K562 (cell line): ENCODE results near the gene MRPS30. TPM values are rescaled to one million over a fixed set of nuclear protein-coding genes. Genes with fewer than 3 reads are reported as not detected.

Experiments used
- ATAC-seq: fragments of 200-7000 bp; cut with Tn5 transposase; 3 replicates; pipeline ENCODE4 v1.9.1; 2020; ENCODE audit warnings: moderate library complexity
- BruUV-seq: library from RNA; stranded (reverse); fragments of 400-500 nt; replicated peaks from 2 replicates; lab custom pipeline; 2021; lab: Mats Ljungman, UMichigan
- CTCF ChIA-PET: fragments of 300-600 bp; formaldehyde crosslinking; extraction: SDS; loops from one replicate; lab custom pipeline; 2021; ENCODE audit warnings: low intra/inter-chr PET ratio; lab: Yijun Ruan, JAX
- POLR2A ChIA-PET: fragments of 300-600, 350-650 bp; sonication (Branson Sonifier 250); formaldehyde crosslinking; extraction: SDS; loops from one replicate; lab custom pipeline; 2021; ENCODE audit warnings: antibody characterized with exemption, inconsistent platforms; lab: Yijun Ruan, JAX
- DNase-seq, 4 experiments: peaks; one replicate each; pipeline versions ENCODE4 v3.0.0 to v3.0.0-alpha.2; 2011 to 2018; ENCODE audit warnings: low spot score in 3 of 4, mixed read lengths in 3 of 4; ENCODE audit errors: extremely low read depth in 1 of 4
- FAIRE-seq: peaks from 2 replicates; lab custom pipeline; 2011; peaks lifted over from hg19 to GRCh38; lab: Jason Lieb, UNC
- H2AFZ ChIP-seq: 2 replicates; pipeline ENCODE4 v1.6.0; 2011; ENCODE audit warnings: low read depth, low read length, control low read depth, inconsistent platforms
- H3K27ac ChIP-seq: fragments of 200-600 bp; 3 replicates; pipeline ENCODE4 v1.8.0; 2011; ENCODE audit warnings: low read depth, mild to moderate bottlenecking, control low read depth, inconsistent platforms, low read length, moderate library complexity, mixed read lengths; ENCODE audit errors: extremely low read depth
- H3K27me3 ChIP-seq, 2 experiments: fragments of 300-600 bp in 1 of 2; 2 replicates in 1 of 2; 3 replicates in 1 of 2; pipeline versions ENCODE4 v1.6.0 to v1.8.0; 2011; ENCODE audit warnings: inconsistent platforms in 2 of 2, low read length in 2 of 2, mild to moderate bottlenecking in 1 of 2, mixed read lengths in 1 of 2, moderate library complexity in 1 of 2; ENCODE audit not compliant: control insufficient read depth in 2 of 2, insufficient read depth in 2 of 2
- H3K36me3 ChIP-seq: fragments of 300-600 bp; 3 replicates; pipeline ENCODE4 v1.8.0; 2011; ENCODE audit warnings: mild to moderate bottlenecking, low read length, inconsistent platforms; ENCODE audit not compliant: control insufficient read depth, insufficient read depth
- H3K4me1 ChIP-seq, 2 experiments: fragments of 200-600 bp in 1 of 2; replicated peaks in 1 of 2; 2 replicates in 1 of 2; 3 replicates in 1 of 2; pipeline versions ENCODE4 v1.5.1 to v1.8.0; 2011; ENCODE audit warnings: inconsistent platforms in 2 of 2, low read length in 2 of 2, mild to moderate bottlenecking in 1 of 2, mixed read lengths in 1 of 2, moderate library complexity in 1 of 2; ENCODE audit not compliant: control insufficient read depth in 2 of 2, insufficient read depth in 2 of 2
- H3K4me2 ChIP-seq: 2 replicates; pipeline ENCODE4 v1.6.1; 2011; ENCODE audit warnings: low read length, control low read depth, inconsistent platforms, mixed read lengths; ENCODE audit not compliant: insufficient read depth
- H3K4me3 ChIP-seq: fragments of 200-600 bp; sonication (generic), shearing (Covaris generic); 2 replicates; pipeline ENCODE4 v1.5.1; 2016; ENCODE audit warnings: control low read depth, inconsistent platforms
- H3K79me2 ChIP-seq: fragments of 200-600 bp; 3 replicates; pipeline ENCODE4 v1.8.0; 2011; ENCODE audit warnings: low read length, inconsistent platforms; ENCODE audit not compliant: control insufficient read depth, insufficient read depth
- H3K9ac ChIP-seq, 2 experiments: 2 replicates each; pipeline versions ENCODE4 v1.6.0 to v1.6.1; 2011; ENCODE audit warnings: low read depth in 2 of 2, low read length in 2 of 2, control low read depth in 1 of 2, inconsistent platforms in 1 of 2, mild to moderate bottlenecking in 1 of 2, mixed read lengths in 1 of 2; ENCODE audit not compliant: insufficient read depth in 1 of 2
- H3K9me1 ChIP-seq: one replicate; pipeline ENCODE4 v1.6.0; 2011; ENCODE audit warnings: inconsistent platforms, mild to moderate bottlenecking, low read length, moderate library complexity; ENCODE audit not compliant: control insufficient read depth, insufficient read depth
- H3K9me3 ChIP-seq: replicated peaks from 2 replicates; pipeline ENCODE4 v1.5.1; 2011; ENCODE audit warnings: low read depth, low read length, inconsistent platforms; ENCODE audit not compliant: control insufficient read depth, insufficient read depth
- H4K20me1 ChIP-seq: replicated peaks from 2 replicates; pipeline ENCODE4 v1.6.1; 2011; ENCODE audit warnings: low read length, inconsistent platforms, mixed read lengths; ENCODE audit not compliant: control insufficient read depth, insufficient read depth
- AFF4 ChIP-seq: sonication (generic); formaldehyde crosslinking; IDR thresholded peaks from 2 replicates; pipeline ENCODE4 v1.8.0; 2023; ENCODE audit warnings: mild to moderate bottlenecking, missing genetic modification reagents
- CCAR2 ChIP-seq: fragments of 200-400 bp; formaldehyde crosslinking; IDR thresholded peaks from 2 replicates; pipeline ENCODE4 v1.6.1; 2017; ENCODE audit warnings: mild to moderate bottlenecking, low read depth, low read length
- DPF2 ChIP-seq: fragments of 450-650 bp; IDR thresholded peaks from 2 replicates; pipeline ENCODE4 v1.6.1; 2016
- PCBP2 ChIP-seq: fragments of 200-400 bp; formaldehyde crosslinking; IDR thresholded peaks from 2 replicates; pipeline ENCODE4 v1.6.1; 2018; ENCODE audit warnings: low read length, low read depth, mild to moderate bottlenecking, moderate library complexity; ENCODE audit not compliant: poor library complexity, severe bottlenecking
- PRPF4 ChIP-seq: fragments of 200-400 bp; formaldehyde crosslinking; IDR thresholded peaks from one replicate; pipeline ENCODE4 v1.6.1; 2017; ENCODE audit warnings: low read length, low read depth, mild to moderate bottlenecking; ENCODE audit not compliant: insufficient read depth, poor library complexity, severe bottlenecking
- RAD21 ChIP-seq, 2 experiments: fragments of 250-450 bp in 1 of 2; fragments of 450-650 bp in 1 of 2; sonication (Bioruptor Pico) in 1 of 2; formaldehyde crosslinking in 1 of 2; IDR thresholded peaks in 1 of 2; conservative IDR thresholded peaks in 1 of 2; 2 replicates each; pipeline versions ENCODE4 v1.4.0 to v1.8.0; 2020 to 2022; ENCODE audit warnings: mild to moderate bottlenecking in 2 of 2, moderate library complexity in 1 of 2
- RFX1 ChIP-seq: fragments of 450-650 bp; IDR thresholded peaks from 2 replicates; pipeline ENCODE4 v1.6.1; 2016; ENCODE audit warnings: mild to moderate bottlenecking, moderate library complexity
- SIN3A ChIP-seq, 2 experiments: fragments of 150-350 bp in 1 of 2; IDR thresholded peaks; 2 replicates each; pipeline ENCODE4 v1.6.1; 2011 to 2016; ENCODE audit warnings: borderline replicate concordance in 2 of 2, low read depth in 2 of 2, low read length in 2 of 2, mild to moderate bottlenecking in 2 of 2, moderate library complexity in 2 of 2; ENCODE audit not compliant: control insufficient read depth in 1 of 2
- TCF7 ChIP-seq: sonication (generic); IDR thresholded peaks from 2 replicates; pipeline ENCODE4 v1.6.1; 2016; ENCODE audit warnings: antibody characterized with exemption, borderline replicate concordance
- ZBTB1 ChIP-seq: sonication (generic); formaldehyde crosslinking; IDR thresholded peaks from 2 replicates; pipeline ENCODE4 v1.8.1; 2023; ENCODE audit warnings: missing genetic modification reagents, low read depth, mild to moderate bottlenecking, borderline replicate concordance
- ZNF507 ChIP-seq: conservative IDR thresholded peaks from 2 replicates; pipeline ENCODE4 v1.6.1; 2017; ENCODE audit warnings: missing genetic modification characterization, missing compliant biosample characterization
- WGBS: fragments of 100-300 bp; shearing (Covaris generic); methylation state at CpG from one replicate; pipeline ENCODE4 v1.1.6; 2016; ENCODE audit warnings: low coverage, mixed read lengths; ENCODE audit not compliant: insufficient coverage; ENCODE audit errors: missing lambda C conversion rate; 5-methylcytosine and 5-hydroxymethylcytosine counted together
- in situ Hi-C: fragments of 300-500 bp; cut with MboI; formaldehyde crosslinking; loops from 4 replicates; pipeline ENCODE4 v1.15.0; 2018; ENCODE audit warnings: inconsistent platforms, mixed read lengths
- intact Hi-C: fragments of 100-400 bp; cut with micrococcal nuclease; formaldehyde crosslinking; loops from 2 replicates; pipeline ENCODE4 v1.14.2; 2022
- polyA plus RNA-seq, 8 experiments: library from polyadenylated mRNA; depleted of rRNA in 4 of 8; stranded (reverse) in 5 of 8; unstranded in 3 of 8; fragments of >200 nt; fragmentation: Nextera tagmentation in 2 of 8; fragmentation: Illumina TruSeq in 1 of 8; extraction: Ambion mirVana in 2 of 8; extraction: Trizol in 1 of 8; gene quantifications; 2 replicates each; pipeline versions ENCODE4 v1.2.1 to v1.2.3, GENCODE V29; 2011 to 2014; ENCODE audit warnings: inconsistent platforms in 1 of 8, missing spikeins in 1 of 8
- total RNA-seq, 7 experiments: library from RNA; depleted of rRNA in 6 of 7; stranded (reverse); fragments of >200 nt in 6 of 7; fragmentation: Illumina TruSeq in 2 of 7; extraction: Trizol in 2 of 7; gene quantifications; 2 replicates each; pipeline versions ENCODE4 v1.2.1 to v1.2.3, GENCODE V29; 2011 to 2021; ENCODE audit warnings: low replicate concordance in 1 of 7
- TF ChIP-seq, protein P1 (sequence below): sonication (generic); formaldehyde crosslinking; IDR thresholded peaks from 2 replicates; pipeline ENCODE4 v1.8.0; 2022; ENCODE audit warnings: missing genetic modification reagents, mild to moderate bottlenecking, borderline replicate concordance
- TF ChIP-seq, protein P2 (sequence below): fragments of 200-800 bp; sonication (Bioruptor generic); IDR thresholded peaks from 2 replicates; pipeline ENCODE4 v1.6.1; 2017; ENCODE audit warnings: missing genetic modification characterization, missing compliant biosample characterization

MRPS30 gene
- total and polyA plus RNA-seq, 9 of the 15 experiments (the other 6 are each of a cell fraction or from before 2014, with no cell fraction given), result 24.3 to 145 (median 114) TPM

DNA sequence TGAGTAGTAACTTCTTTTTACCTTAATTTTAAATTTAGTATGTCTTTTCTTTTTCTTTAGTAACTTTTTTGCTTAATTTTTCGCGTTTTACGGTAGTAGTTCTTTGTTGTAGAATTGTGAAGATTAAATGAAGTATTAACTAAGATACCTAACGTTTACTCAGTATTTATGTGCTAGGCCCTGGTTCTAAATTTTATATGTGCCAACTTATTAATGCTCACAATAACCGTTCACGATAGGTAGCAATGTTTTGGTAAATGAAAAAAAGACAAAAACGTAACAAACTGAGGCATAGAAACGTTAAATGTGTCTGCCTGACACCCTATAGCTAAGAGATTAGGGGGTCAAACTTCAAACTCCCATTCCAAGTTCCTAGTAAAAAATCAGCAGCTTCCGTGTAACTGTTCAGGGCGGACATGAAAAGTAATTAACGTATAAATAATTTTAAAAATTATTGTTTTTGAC is 1.2 kb downstream of the MRPS30 start:
- CTCF ChIA-PET, result no interaction called here
- TF ChIP-seq, protein P1, sequence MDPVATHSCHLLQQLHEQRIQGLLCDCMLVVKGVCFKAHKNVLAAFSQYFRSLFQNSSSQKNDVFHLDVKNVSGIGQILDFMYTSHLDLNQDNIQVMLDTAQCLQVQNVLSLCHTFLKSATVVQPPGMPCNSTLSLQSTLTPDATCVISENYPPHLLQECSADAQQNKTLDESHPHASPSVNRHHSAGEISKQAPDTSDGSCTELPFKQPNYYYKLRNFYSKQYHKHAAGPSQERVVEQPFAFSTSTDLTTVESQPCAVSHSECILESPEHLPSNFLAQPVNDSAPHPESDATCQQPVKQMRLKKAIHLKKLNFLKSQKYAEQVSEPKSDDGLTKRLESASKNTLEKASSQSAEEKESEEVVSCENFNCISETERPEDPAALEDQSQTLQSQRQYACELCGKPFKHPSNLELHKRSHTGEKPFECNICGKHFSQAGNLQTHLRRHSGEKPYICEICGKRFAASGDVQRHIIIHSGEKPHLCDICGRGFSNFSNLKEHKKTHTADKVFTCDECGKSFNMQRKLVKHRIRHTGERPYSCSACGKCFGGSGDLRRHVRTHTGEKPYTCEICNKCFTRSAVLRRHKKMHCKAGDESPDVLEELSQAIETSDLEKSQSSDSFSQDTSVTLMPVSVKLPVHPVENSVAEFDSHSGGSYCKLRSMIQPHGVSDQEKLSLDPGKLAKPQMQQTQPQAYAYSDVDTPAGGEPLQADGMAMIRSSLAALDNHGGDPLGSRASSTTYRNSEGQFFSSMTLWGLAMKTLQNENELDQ (CRISPR knock-in tag), result no peak
- TF ChIP-seq, protein P2, sequence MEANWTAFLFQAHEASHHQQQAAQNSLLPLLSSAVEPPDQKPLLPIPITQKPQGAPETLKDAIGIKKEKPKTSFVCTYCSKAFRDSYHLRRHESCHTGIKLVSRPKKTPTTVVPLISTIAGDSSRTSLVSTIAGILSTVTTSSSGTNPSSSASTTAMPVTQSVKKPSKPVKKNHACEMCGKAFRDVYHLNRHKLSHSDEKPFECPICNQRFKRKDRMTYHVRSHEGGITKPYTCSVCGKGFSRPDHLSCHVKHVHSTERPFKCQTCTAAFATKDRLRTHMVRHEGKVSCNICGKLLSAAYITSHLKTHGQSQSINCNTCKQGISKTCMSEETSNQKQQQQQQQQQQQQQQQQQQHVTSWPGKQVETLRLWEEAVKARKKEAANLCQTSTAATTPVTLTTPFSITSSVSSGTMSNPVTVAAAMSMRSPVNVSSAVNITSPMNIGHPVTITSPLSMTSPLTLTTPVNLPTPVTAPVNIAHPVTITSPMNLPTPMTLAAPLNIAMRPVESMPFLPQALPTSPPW (CRISPR knock-in tag), result 0 out of 2 replicates have a peak, but pooled peaks have one; percentile 29
- TF ChIP-seq ZNF507 (tag) (no peak), ZBTB1 (CRISPR knock-in tag) (no peak), RAD21 (CRISPR knock-in tag; conservative IDR thresholded peaks at IDR 0.05 in 1 of 2, IDR thresholded peaks at IDR 0.05 in 1 of 2) (no peak), RFX1 (no peak), PCBP2 (no peak), PRPF4 (no peak), AFF4 (CRISPR knock-in tag) (no peak), TCF7 (no peak), DPF2 (no peak), CCAR2 (no peak), SIN3A (IDR thresholded peaks at IDR 0.05; ENCODE audit: borderline replicate concordance in 2 of 2, control insufficient read depth in 1 of 2, low read depth in 2 of 2, low read length in 2 of 2) (0 out of 4 replicates have a peak, but pooled peaks of 1 of the 2 experiments have one; percentile 22)

More for the DNA sequence above, 1.2 kb downstream of the MRPS30 start:
- intact Hi-C loops, result no loop called here
- ATAC-seq (no peak), FAIRE-seq (no peak), DNase-seq (peak in 1 of 4 experiments; percentile 10)
- Histone ChIP-seq H3K79me2 (peaks cover 72% of the 10 kb centered on the region), H2AFZ (peak overlapping the region; percentile 95), H4K20me1 (no peaks in the 10 kb centered on the region; the same call in 1 of the 2 replicates), H3K9me3 (no peaks in the 10 kb centered on the region), H3K9ac (peak overlapping the region; percentile 89 to 100), H3K27me3 (no peaks in the 10 kb centered on the region), H3K36me3 (peaks cover 47% of the 10 kb centered on the region), H3K4me3 (peak overlapping the region; percentile 91), H3K27ac (peak overlapping the region; percentile 94), H3K4me1 (peaks cover 5 to 13% of the 10 kb centered on the region in 2 experiments; a peak in 3 of 5 replicates), H3K9me1 (no peaks in the 10 kb centered on the region), H3K4me2 (peak overlapping the region; percentile 94)
- POLR2A ChIA-PET, result interaction anchor here (1.1 to 1.5 kb wide), 4 partner anchors 9 to 21 kb away, joined by 3 to 6 read pairs (median 3); no protein-coding TSS in a partner anchor
- BruUV-seq, result no TSS peak
- in situ Hi-C loops, result no loop called here
- 0% methylated on average over 11 of the region's 11 CpGs for WGBS
